Activated CD4-positive, alpha-beta T cell treated with anti-CD3 and anti-CD28 coated beads, Interleukin-2, amount 50 U/mL, for 16 hours (primary cell): ENCODE data around the gene ADAMTS20.
"Not testable (repeated sequence)": the region's sequence is repeated elsewhere in the genome, so short reads cannot be mapped to it uniquely, and the experiment has no call there.

Experiments used
- DNase-seq: peaks from one replicate; pipeline ENCODE4 v3.0.0-alpha.2; 2020

Gene ADAMTS20, protein sequence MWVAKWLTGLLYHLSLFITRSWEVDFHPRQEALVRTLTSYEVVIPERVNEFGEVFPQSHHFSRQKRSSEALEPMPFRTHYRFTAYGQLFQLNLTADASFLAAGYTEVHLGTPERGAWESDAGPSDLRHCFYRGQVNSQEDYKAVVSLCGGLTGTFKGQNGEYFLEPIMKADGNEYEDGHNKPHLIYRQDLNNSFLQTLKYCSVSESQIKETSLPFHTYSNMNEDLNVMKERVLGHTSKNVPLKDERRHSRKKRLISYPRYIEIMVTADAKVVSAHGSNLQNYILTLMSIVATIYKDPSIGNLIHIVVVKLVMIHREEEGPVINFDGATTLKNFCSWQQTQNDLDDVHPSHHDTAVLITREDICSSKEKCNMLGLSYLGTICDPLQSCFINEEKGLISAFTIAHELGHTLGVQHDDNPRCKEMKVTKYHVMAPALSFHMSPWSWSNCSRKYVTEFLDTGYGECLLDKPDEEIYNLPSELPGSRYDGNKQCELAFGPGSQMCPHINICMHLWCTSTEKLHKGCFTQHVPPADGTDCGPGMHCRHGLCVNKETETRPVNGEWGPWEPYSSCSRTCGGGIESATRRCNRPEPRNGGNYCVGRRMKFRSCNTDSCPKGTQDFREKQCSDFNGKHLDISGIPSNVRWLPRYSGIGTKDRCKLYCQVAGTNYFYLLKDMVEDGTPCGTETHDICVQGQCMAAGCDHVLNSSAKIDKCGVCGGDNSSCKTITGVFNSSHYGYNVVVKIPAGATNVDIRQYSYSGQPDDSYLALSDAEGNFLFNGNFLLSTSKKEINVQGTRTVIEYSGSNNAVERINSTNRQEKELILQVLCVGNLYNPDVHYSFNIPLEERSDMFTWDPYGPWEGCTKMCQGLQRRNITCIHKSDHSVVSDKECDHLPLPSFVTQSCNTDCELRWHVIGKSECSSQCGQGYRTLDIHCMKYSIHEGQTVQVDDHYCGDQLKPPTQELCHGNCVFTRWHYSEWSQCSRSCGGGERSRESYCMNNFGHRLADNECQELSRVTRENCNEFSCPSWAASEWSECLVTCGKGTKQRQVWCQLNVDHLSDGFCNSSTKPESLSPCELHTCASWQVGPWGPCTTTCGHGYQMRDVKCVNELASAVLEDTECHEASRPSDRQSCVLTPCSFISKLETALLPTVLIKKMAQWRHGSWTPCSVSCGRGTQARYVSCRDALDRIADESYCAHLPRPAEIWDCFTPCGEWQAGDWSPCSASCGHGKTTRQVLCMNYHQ (N-terminal part only)

DNA sequence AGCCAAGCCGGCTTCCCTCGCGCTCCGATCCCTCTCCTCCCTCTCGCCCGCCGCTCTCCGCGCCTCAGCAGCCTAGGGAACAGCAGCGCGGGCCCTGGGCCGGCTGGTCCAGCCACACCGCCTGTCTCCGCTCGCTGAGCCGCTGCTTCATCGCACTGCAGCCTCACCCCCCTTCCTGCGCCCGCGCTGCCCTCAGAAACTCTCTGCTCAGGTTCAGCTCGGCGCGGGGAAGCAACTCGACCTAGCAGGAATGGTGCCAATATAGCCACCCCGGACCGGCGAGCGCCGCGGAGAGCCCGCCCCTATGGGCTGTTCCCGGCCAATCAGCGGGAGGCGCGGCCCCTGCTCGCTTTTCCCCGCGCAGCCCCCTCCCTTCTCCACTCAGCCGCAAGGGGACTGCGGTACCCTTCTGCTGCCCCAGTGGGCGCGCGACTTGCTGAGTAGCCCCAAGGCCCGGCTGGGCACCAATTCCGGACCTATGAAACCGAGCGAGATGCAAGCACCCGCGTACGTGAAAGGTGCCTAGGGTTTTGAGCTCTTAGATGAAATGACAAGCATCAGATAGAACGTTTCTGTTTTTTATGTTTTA is at the start of gene ADAMTS20:
ADAMTS20 (minus strand) TSS at position 233 of the 589 bp plus-strand sequence. CDS start 282 bp downstream, outside the sequence.
- DNase-seq = no peak

DNA sequence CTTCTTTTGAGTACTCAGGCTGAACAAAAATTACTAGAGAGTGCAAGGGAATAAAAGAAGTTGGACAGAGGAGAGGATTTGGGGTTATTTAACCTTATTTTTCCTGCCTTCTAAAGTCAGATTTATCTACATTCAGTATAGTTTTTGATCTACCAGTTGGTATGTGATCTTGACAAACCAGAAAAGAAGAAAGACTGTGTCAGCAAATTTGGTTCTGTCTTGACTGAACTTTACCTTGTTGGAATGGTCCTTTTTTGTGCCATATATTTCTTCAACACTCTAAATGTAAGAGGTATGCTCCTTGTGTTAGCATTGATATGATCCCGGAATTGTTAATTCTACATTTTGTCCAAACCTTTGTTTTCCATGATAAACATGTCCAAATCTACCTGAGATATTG is 47.7 kb upstream of the ADAMTS20 start:
- DNase-seq = no peak

DNA sequence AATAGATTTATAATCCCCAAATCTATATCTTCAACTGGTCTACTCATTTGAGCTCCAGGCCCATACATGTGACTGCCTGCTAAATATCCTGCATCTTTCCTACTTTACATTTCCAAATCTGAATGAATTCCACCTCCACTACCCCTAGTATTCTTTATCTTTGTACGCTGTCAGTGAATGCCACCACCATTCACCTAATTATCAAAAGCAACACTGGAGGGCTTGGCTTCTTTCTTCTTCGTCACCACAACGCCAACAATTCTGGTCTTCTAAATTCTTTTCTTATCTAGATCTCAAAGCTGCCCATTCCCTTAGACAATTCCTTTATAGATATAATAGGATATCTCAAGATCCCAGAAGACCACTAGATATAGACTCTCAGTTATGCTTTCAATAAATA is 47.1 kb upstream of the ADAMTS20 start:
- no peak for DNase-seq

DNA sequence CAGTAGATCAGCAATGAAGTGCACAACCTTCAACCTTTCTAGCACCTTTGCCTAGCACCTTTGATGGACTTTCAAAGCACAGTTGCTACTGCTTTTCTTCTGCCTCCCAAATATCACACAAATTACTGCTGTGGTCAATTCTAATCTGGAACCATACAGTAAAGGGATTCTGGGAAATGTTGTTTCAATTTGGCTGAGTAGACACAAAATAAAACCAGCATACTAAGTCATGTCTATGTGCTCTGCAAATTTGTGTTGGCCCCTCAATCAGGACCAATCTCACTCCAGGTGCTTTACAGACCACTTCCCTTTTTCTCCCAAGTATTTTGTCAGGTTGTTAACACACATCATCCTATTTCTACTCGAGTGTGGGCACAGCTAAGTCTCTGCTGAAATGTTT is 38.3 kb upstream of the ADAMTS20 start:
- no peak for DNase-seq

DNA sequence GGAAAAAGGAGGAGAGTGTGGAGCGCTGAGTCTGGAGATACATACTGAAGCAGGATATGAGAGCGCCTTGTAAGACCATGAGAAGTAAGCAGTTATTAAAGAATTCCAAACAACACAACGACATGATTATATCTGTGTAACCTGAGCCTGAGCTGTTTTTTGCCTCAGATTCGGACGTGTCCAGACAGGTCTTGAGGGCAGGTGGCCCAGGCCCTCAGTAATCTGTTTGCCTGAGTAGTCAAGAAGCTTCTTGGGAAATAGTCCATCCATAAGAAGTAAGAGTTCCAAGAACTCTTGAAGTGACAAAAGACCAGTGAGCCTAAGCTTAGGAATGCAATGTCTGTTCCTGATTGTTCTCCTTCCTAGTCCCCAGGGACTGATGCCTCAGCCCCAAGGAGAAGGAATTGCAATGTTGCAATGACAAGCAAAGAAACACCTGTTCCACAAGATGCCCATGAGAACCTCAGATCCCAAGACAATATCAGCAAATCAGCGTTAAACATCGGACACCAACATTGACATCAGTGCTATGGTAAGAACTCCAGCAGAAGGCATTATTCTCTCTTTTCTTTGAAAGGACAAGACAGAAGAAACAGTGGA is 34.7 kb upstream of the ADAMTS20 start:
- no peak for DNase-seq

DNA sequence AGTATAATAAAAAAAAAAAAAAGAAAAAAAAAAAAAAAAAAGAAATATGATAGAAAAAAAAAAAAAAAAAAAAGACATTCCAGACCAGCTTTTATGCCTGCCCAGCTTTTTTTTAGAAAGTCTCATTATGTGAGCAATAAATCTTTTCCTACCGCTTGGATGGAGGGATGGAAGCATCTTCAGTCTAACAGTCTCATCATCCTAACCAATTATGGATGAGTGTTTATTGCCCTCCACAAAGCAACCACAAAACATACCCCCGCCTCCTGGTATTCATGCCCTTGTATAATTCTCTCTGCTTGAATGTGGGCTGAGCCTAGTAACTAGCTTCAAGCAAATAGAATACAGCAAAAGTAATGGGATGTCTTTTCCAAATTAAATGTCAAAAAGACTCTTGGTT is 33.7 kb upstream of the ADAMTS20 start:
- DNase-seq = no peak

DNA sequence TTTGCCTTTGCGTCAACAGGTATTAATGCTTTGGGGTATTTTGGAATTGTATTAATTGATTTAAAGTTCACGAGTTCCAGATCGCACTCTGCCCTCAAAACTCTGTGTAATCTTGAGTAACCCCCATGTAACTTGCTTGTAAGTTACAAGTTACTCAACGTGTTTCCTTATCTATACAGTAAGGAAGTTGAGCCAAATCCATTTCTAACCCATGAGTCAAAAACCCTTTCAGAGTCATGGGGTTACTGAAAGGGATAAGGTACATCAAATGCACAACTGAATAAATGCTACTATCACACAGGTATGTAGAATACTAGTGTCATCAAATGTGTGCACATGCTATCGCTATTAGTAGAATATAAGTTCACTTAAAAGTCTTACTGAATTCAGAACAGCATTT is 28.6 kb upstream of the ADAMTS20 start:
- DNase-seq = no peak

DNA sequence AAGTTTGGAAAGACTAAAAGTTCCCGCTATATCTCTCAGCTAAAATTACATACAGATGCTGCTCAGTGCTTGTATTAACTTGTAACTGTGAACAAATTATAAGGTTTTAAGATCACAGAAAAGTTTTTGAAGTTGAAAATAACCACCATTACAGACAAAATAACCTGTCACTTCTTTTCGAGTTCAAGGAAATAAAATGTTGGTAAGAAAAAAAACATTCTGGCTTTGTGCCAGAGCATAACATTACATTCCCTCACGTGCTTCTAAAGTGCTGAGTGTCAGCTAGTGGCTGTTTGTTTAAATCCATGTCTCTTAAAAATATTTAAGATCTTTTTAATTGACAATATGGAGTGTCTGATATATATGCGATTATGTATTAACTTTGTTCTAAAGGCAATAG is 27.2 kb upstream of the ADAMTS20 start:
- no peak for DNase-seq

DNA sequence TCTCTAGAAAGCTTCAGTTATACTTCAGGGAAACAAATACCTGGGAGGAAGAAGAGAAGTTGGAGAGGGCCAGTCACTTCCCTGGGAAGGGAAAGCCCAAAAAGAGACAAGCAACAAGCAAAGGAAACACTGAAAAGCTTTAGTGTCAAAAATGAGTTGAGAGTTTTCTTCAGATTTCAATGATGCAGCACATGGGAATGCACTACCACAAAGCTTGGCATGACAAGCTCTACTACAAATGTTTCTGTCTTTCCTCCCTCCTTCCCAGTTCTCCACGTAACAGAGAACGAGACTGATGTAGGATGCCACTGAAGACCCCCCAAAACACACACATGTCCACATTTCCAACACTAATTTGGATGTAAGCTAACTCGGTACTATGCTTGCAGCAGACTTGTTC is 26.8 kb upstream of the ADAMTS20 start:
- no peak for DNase-seq

DNA sequence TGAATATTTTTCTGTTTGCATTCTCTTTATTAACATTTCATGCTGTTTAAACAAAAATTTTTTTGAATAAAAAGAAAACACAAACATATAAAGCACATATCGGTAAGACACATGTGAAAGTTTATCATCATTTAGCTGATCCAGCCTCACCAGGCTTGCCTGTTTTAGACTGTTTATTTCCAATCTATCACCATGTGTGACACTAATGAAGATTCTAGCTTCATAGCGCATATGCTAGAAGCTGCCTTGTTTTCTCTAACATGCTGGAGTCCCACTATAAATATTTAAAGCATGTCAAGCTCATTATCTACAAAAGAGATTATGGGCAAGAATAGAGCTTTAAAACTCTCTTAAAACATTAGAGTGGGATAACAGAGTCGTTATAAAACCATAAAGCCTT is 25.4 kb upstream of the ADAMTS20 start:
- DNase-seq = no peak

DNA sequence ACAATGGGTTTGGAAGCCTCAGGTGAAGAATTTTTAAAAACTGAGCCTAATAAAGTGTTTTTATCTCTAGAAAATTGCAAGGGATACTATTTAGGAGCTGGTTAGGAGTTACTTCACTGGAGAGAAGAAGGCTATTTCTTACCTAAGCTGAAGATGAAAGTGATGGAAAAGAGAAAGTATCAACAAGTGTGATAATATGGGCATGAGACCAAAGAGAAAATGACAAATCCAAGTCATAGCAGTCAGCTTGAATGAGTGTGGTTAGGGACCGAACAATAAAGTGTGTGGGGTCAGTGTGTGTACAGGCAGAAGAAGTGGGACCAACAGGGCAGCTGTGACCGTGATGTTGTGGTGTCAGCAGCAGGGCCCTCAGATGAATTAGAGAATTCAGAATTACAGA is 24.2 kb upstream of the ADAMTS20 start:
- DNase-seq = no peak

DNA sequence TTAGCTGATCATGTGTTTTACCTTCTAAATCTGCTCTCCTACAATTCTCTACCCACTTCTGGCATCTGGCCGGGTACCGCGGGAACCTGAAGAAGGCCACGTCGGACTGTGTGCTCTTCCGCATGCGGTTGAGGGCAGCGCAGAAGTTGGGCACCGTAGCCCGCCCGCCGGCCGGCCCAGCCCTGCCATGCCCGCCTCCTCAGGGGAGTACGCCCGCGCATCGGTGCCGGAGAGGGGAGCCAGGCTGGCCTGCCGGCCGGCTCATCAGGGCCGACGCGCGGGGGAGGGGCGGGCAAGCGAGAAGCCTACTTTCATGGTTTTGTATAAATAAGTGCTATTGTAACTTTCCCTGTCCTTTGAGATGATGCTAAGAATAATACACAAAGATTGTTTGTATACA is 19.9 kb upstream of the ADAMTS20 start:
- no peak for DNase-seq

DNA sequence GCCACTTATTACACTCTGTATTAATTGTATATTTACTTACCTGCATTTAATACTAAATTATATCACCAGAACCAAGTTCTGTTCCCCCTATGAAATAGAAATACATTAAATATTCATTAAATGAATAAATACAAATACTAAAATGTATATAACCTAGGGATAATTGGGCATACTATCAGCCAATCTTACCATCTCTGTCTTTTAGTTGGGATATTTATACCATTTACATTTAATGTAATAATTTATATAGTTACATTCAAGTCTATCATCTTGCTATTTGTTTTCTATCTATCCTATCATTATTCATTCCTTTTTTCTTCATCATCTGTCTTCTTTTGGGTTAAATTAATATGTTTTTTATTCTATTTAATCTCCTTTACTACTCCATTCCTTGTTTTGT is 4.1 kb upstream of the ADAMTS20 start:
- no peak for DNase-seq

DNA sequence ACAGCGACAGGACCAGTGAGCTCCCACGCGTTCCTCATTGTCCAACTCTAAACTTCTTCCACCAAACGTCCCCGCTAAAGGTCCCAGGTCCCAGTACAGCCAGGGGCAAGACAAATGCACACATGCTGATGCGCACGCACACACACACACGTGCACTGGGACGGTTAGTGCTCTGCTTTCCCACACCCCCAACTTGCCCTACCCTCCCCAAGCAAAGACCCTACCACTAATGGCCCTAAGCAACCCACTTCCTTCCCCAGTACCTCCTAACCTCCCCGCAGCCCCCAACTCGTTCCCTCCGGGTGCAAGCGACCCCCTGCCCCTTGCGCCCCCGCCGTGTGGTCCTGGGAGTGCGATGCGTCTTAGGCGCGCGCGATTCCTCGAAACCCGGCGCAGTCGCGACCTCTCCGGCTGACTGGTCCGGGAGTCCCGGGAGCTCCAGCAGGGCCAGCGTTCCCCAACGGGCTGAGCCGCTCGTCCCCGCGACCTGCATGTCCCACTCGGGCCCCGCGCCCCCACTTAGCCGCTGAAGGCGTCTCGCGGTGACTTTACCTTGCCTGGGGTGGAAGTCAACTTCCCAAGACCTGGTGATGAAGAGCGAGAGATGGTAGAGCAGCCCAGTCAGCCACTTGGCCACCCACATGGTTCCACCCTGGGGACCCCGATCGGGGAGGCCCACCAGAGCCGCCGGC is 578 bp downstream of the ADAMTS20 start:
- DNase-seq = no peak

DNA sequence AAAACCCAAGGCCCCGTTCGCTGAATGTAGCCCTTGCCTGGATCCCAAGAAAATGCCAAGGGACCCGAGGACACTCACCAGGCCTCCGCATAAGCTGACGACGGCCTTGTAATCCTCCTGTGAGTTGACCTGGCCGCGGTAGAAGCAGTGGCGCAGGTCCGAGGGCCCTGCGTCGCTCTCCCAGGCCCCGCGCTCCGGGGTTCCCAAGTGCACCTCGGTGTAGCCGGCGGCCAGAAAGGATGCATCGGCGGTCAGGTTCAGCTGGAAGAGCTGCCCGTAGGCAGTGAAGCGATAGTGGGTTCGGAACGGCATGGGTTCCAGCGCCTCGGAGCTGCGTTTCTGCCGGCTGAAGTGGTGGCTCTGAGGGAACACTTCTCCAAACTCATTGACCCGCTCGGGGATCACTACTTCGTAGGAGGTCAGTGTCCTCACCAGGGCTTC is 1.2 kb downstream of the ADAMTS20 start:
- no peak for DNase-seq

DNA sequence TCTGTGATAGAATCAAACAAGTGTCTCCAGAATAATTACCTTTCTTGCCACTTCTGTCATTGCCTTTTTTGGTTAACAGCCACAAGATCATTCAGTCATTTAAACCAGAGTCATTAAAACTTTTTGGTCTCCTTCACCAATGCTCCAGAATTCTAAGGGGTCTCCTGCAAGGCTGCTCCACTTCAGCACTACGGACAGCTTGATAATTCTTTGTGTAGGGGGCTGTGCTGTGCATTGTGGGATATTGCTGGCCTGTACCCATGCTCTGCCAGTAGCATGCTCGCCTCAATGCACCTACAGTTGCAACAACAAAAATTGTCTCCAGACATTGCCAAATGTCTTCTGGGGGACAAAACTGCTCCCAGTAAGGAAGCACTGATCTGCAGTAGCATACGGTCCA is 7.3 kb downstream of the ADAMTS20 start:
- no peak for DNase-seq

DNA sequence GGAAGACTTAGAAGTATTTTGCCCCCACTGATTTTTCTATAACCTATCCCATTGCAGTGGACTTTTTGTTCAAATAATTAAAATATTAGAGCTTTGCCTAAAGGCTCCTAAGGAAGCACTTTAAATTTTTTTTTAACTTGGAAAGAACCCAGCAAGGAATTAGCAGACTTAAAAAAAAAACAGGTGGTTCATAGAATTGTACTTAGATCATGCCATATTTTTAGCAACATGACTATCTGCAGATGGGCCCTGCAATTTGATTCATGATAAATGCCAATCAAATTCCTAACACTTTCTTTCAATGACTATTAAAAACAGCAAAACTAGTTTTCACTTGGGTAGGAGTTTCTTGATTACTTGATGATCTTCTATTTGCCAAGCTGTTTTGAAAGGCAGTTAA is 11.5 kb downstream of the ADAMTS20 start:
- no peak for DNase-seq

DNA sequence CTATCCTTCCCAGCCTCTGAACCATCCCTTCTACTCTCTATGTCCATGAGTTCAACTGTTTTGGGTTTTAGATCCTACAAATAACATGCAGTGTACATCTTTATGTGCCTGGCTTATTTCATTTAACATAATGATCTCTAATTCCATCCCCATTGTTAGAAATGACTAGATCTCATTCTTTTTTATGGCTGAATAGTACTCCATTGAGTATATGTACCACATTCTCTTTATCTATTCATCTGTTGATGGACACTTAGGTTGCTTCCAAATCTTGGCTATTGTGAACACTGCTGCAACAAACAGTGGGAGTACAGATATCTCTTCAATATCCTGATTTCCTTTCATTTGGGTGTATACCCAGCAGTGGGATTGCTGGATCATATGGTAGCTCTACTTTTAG is 14.3 kb downstream of the ADAMTS20 start:
- not testable (repeated sequence) for DNase-seq

DNA sequence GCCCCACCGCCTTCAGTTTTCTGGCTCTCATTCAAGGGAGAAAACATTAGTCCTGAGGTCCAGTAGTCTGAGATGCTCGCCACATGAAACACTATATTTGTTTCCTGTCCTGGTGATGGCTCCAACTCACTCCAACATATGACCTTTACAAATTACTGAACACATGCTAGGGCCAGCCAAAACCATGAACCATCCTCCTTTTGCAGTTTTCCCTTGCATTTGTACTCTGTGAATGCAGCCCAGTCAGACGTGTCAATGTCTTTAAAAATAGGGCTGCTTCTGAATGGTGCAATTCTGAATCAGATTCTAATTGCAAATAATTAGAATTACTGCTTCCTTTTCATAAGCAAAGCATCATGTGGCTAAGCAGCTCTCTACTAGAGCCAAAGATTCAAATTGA is 36.0 kb downstream of the ADAMTS20 start:
- no peak for DNase-seq

DNA sequence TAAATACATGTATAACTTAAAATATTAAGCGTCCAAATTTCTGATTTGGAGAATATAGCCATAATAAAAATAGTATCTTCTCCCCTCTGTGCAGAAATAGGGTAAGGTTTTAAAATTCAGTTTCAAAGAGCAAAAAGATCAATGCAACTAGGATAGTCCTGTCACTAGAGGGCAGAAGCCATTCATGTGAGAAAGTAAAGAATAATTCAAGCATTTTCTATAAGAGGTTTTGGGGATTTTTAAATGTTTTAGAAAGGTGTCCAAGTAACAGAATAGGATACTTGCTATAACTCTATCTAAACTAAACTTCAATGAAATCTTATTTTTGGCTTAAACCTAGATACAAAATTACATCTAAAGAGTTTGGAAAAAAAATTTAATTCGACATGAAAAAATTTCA is 50.3 kb downstream of the ADAMTS20 start:
- DNase-seq = peak; percentile 2

DNA sequence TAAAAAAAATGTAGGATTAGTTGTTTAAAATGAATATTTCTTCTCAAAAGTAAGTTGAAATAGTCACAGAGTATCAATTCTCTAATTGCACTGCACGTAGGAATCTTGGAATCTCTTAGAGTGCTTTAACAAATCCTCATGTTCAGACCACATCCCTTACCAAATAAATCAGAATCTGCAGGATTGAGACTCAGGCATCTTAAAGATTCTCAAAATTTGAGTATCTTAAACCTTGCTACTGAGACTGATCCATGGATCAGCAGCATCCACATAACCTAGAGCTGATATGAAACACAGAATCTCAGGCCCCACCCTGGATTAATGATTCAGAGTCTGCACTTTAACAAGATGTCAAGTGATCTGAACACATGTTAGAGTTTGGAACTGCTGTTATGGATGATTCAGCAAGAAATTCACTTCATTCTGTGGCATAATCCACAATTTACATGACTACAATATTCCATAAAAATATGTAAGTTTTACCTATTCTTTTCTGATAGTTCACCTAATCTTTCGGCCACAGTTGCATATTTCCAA is 58.7 kb downstream of the ADAMTS20 start:
- no peak for DNase-seq
